ENCODE data around the gene REXO4. TPM values are rescaled to one million over a fixed set of nuclear protein-coding genes. Genes with fewer than 3 reads are reported as not detected.
A peak's percentile ranks its signal among the peaks of the same experiment; 100 is the strongest.

Gene REXO4
- total and polyA plus RNA-seq, 10 of the 15 experiments (the other 5 are each of a cell fraction or from before 2014, with no cell fraction given), result 2.7 to 43.9 (median 30.5) TPM

DNA sequence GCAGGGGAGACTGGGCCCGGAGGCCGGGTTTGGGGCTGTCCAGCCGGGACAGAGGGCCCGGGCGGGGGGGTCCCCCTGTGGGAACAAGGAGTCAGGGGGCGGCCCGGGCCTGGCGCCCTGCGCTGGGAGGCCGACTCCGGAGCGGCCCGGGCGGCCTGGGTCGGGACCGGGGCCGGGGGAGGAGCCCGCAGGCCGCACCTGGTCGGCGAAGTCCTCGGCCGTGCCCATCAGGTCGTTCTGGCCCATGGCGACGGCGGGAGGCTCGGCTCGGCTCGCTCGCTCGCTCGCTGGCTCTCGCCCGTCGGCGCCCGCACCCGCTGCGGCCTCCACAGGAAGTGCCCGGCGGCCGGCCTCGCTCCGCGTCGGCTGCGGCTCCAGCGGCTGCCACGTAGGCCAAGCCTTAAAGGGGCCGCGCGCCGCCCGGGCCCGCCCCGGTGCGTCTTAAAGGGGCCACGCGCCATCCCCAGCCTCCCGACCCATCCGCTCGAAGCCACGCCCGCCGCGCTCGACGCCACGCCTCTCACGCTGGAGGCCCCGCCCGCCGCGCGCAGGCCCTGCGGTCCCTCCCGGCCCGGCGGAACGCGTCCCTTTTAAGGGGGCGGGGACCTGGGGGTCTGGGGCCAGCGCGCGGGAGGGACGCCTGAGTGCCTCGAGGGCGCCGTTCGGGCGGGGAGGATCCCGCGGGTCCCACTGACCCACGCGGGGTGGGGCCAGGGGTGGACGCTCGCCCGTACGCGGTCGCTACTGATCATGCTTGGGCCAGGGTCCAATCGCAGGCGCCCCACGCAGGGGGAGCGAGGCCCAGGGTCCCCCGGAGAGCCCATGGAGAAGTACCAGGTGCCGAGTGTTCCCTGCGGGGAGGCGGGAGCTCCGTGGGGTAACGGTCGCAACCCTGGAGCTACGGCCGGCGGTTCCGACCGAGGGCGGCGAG lies 41.8 kb downstream of the REXO4 start, which contains the start of the genes STKLD1 and SURF4 (continued):
- TF ChIP-seq, protein P1, sequence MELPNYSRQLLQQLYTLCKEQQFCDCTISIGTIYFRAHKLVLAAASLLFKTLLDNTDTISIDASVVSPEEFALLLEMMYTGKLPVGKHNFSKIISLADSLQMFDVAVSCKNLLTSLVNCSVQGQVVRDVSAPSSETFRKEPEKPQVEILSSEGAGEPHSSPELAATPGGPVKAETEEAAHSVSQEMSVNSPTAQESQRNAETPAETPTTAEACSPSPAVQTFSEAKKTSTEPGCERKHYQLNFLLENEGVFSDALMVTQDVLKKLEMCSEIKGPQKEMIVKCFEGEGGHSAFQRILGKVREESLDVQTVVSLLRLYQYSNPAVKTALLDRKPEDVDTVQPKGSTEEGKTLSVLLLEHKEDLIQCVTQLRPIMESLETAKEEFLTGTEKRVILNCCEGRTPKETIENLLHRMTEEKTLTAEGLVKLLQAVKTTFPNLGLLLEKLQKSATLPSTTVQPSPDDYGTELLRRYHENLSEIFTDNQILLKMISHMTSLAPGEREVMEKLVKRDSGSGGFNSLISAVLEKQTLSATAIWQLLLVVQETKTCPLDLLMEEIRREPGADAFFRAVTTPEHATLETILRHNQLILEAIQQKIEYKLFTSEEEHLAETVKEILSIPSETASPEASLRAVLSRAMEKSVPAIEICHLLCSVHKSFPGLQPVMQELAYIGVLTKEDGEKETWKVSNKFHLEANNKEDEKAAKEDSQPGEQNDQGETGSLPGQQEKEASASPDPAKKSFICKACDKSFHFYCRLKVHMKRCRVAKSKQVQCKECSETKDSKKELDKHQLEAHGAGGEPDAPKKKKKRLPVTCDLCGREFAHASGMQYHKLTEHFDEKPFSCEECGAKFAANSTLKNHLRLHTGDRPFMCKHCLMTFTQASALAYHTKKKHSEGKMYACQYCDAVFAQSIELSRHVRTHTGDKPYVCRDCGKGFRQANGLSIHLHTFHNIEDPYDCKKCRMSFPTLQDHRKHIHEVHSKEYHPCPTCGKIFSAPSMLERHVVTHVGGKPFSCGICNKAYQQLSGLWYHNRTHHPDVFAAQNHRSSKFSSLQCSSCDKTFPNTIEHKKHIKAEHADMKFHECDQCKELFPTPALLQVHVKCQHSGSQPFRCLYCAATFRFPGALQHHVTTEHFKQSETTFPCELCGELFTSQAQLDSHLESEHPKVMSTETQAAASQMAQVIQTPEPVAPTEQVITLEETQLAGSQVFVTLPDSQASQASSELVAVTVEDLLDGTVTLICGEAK (IDR thresholded peaks at IDR 0.05; ENCODE audit: borderline replicate concordance), result no peak
- TF ChIP-seq IRF4 (IDR thresholded peaks at IDR 0.05; ENCODE audit: low read depth, low read length) (no peak), WRNIP1 (IDR thresholded peaks at IDR 0.05; ENCODE audit: borderline replicate concordance, low read depth, low read length) (no peak), CREB1 (IDR thresholded peaks at IDR 0.05; ENCODE audit: low read depth) (peak; percentile 68; the same call in 1 of the 2 replicates), FOXM1 (IDR thresholded peaks at IDR 0.05; ENCODE audit: low read depth, low read length) (no peak), MYB (IDR thresholded peaks at IDR 0.05; ENCODE audit: borderline replicate concordance, low read depth, low read length) (no peak), MTA2 (IDR thresholded peaks at IDR 0.05; ENCODE audit: low read depth) (no peak), ZNF24 (IDR thresholded peaks at IDR 0.05) (no peak), CEBPZ (IDR thresholded peaks at IDR 0.05; ENCODE audit: low read depth, low read length) (no peak), E4F1 (IDR thresholded peaks at IDR 0.05; ENCODE audit: borderline replicate concordance, partially characterized antibody) (no peak), ZBTB11 (CRISPR knock-in tag; IDR thresholded peaks at IDR 0.05) (no peak), ZNF217 (IDR thresholded peaks at IDR 0.05) (no peak; the same call in 1 of the 2 replicates)
- TF ChIP-seq, protein P2, sequence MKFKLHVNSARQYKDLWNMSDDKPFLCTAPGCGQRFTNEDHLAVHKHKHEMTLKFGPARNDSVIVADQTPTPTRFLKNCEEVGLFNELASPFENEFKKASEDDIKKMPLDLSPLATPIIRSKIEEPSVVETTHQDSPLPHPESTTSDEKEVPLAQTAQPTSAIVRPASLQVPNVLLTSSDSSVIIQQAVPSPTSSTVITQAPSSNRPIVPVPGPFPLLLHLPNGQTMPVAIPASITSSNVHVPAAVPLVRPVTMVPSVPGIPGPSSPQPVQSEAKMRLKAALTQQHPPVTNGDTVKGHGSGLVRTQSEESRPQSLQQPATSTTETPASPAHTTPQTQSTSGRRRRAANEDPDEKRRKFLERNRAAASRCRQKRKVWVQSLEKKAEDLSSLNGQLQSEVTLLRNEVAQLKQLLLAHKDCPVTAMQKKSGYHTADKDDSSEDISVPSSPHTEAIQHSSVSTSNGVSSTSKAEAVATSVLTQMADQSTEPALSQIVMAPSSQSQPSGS (IDR thresholded peaks at IDR 0.05; ENCODE audit: low read length), result no peak

Measured in GM12878 (cell line).